ENCODE results near the gene CISH. TPM values are rescaled to one million over a fixed set of nuclear protein-coding genes. Genes with fewer than 3 reads are reported as not detected.

The CISH gene
- total and polyA plus RNA-seq, 12 donors = 5.4 to 131 (median 23.1) TPM

DNA sequence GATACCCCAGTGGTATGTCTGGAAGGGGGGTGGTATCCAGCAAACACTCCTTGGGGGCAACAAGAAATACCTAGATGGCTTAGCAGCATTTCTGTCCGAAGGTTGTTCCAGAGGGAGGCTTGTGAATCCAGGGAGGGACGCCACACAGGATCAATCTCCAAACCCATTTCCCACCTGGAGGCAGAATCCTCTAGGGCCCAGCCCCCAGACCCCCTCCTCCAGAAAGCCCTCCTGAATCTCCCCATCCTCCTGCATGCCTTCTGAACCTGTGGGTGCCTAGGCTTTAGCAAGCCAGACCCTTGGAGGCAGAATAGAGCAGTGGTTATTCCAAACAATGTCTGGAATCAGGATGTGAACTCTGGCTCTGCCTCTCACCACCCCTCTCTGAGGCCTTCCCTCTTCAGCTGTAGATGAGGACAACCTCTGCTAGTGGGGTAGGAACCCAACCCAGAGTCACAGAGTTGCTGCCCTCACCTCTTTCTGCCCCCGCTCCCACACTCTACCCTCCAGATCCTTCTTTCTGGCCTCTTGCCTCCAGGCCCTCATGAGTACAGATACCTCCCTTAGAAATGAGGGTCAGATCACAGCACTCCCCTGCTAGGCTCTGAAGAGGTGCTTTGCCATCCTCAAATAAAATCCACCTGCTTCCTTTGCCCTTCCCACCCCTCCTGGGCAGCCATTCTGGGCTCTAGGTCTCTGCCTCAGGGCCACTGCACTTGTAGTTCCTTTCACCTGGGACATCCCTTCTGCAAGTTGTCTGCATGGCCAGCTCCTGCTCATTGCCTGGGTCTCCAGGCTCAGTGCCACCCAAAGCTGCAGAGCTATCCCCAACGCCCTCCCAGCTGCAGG, 8.1 kb downstream of the CISH start:
- TF ChIP-seq, protein P1, sequence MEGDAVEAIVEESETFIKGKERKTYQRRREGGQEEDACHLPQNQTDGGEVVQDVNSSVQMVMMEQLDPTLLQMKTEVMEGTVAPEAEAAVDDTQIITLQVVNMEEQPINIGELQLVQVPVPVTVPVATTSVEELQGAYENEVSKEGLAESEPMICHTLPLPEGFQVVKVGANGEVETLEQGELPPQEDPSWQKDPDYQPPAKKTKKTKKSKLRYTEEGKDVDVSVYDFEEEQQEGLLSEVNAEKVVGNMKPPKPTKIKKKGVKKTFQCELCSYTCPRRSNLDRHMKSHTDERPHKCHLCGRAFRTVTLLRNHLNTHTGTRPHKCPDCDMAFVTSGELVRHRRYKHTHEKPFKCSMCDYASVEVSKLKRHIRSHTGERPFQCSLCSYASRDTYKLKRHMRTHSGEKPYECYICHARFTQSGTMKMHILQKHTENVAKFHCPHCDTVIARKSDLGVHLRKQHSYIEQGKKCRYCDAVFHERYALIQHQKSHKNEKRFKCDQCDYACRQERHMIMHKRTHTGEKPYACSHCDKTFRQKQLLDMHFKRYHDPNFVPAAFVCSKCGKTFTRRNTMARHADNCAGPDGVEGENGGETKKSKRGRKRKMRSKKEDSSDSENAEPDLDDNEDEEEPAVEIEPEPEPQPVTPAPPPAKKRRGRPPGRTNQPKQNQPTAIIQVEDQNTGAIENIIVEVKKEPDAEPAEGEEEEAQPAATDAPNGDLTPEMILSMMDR (IDR thresholded peaks at IDR 0.05) = no peak
- Histone ChIP-seq H3K36me3 (peaks cover 0 to 50% (median 24%) of the 10 kb centered on the region in 9 donors), H3K27me3 (no peaks in the 10 kb centered on the region), H3K9me3 (no peaks in the 10 kb centered on the region), H3K4me3 (no peak overlapping the region), H3K4me1 (peaks cover 35 to 96% (median 90%) of the 10 kb centered on the region in 9 donors), H3K27ac (peak overlapping the region in 9 of 10 donors; percentile 93 to 99 (median 99))
- intact Hi-C loops (cut with DNase I) = no loop called here
- WGBS, 2 donors = 62 to 66% methylated on average over 4 of the region's 4 CpGs
- ATAC-seq (no peak), DNase-seq (peak in 1 of 2 donors; percentile 4)

DNA sequence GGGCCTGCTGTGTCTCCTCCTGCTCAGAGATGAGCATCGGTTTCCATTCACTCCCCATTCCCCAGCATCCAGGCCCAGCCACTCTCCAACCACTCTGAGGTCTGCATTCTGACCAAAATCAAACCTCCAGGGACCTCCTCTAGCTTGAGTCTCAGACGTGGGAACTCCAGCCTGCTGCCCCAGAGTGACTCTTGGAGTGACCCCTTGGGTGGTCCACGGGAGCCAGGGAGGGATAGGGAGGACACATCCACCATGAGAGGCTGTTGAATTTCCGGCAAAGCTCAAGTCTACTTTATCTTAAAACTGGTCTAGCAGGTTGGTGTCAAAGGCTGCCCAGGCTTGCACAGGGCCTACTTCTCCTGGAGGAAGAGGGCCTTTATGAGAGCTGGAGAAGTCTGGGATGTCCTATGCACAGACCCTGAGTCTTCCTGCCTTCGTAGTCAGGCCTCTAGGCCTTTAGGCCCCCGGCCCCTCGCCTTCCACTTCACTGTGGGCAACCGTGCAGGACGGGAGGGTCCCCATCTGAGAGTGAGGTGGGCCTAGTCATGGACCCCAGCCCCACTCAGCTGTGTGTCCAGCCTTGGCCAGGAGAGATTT, 8.9 kb downstream of the CISH start:
- DNase-seq = peak in 1 of 2 donors; percentile 27
- Histone ChIP-seq H3K27ac (peak overlapping the region; percentile 93 to 99 (median 98)), H3K36me3 (peaks cover 0 to 42% (median 17%) of the 10 kb centered on the region in 9 donors), H3K9me3 (no peaks in the 10 kb centered on the region), H3K4me3 (no peak overlapping the region), H3K27me3 (no peaks in the 10 kb centered on the region), H3K4me1 (peaks cover 35 to 90% (median 85%) of the 10 kb centered on the region in 9 donors)
- 79 to 81% methylated on average over 9 of the region's 9 CpGs for WGBS, 2 donors
- ATAC-seq = no peak
- TF ChIP-seq, protein P1 (IDR thresholded peaks at IDR 0.05) = no peak
- intact Hi-C loops (cut with DNase I) = no loop called here

DNA sequence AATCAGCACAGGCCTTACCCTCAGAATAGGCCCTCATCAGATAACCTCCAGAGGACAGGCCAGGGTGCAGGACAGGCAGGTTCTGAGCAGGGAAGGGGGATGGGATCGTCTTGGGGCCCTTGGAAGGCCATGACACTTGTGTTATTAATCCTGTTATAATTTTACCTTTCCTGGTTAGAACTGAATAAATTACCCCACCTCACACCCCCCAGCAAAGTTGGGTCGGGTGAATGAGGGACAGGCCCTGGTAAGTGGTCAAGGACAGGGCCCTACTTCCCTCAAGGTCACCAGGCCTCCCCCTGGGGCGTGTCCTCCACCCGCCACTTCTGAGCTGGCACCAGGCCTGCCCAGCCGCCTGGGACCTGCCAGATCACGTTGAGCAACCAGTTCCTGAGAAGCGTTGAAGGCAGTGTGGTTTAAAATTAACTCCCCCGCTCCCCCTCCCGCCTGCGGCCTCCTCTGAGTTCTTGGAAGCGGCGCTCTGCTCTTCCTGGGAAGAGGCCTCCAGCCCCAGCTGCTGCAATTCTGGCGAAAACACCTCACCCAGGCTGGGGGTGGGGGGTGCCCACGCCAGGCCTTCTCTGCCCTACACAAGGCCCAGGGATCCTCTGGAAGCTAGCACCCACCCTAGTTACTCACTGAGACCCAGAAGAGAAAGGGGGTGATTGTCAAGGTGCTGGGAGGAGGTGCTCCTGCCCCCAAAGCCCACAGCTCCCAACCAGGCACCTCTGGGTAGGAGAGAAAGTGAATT, 10.6 kb downstream of the CISH start:
- Histone ChIP-seq H3K9me3 (no peaks in the 10 kb centered on the region), H3K36me3 (peaks cover 0 to 25% (median 4%) of the 10 kb centered on the region in 9 donors), H3K4me1 (peaks cover 35 to 73% (median 69%) of the 10 kb centered on the region in 9 donors), H3K4me3 (peak overlapping the region in 6 of 10 donors; percentile 12 to 37 (median 25)), H3K27ac (peak overlapping the region; percentile 93 to 99 (median 98)), H3K27me3 (no peaks in the 10 kb centered on the region)
- 1 to 3% methylated on average over 14 of the region's 14 CpGs for WGBS, 2 donors
- TF ChIP-seq, protein P1 (IDR thresholded peaks at IDR 0.05) = no peak
- intact Hi-C loops (cut with DNase I) = loop anchor here in 3 of 10 donors (1.0 to 2.0 kb wide), 2 partner anchors 16 to 17 kb away; no protein-coding TSS in a partner anchor
- DNase-seq = peak; percentile 97
- ATAC-seq = peak; percentile 66 to 90 (median 86)

All from heart right ventricle (tissue), 16 donors.